Lower leg skin (tissue), 3 donors: ENCODE results near the gene PIWIL4.

Source experiments
- CTCF ChIP-seq, 3 donors: fragments of 450-650 bp; IDR thresholded peaks; one replicate each; pipeline ENCODE4 v1.5.1; 2016; ENCODE audit warnings: antibody characterized with exemption in 3 of 3, mild to moderate bottlenecking in 3 of 3, moderate library complexity in 2 of 3
- POLR2A ChIP-seq, 2 donors: fragments of 450-650 bp; IDR thresholded peaks; one replicate each; pipeline ENCODE4 v1.6.1; 2016 to 2017; ENCODE audit warnings: antibody characterized with exemption in 2 of 2, mild to moderate bottlenecking in 1 of 2, moderate library complexity in 1 of 2

- no peak for TF ChIP-seq CTCF (IDR thresholded peaks at IDR 0.05)
- no peak for TF ChIP-seq POLR2A (IDR thresholded peaks at IDR 0.05)
These were observed 6.3 kb upstream of the PIWIL4 start for GRCh38 chr11:94560834-94561233.
